HG03280 (cell line): Measurements from ENCODE around the gene ZNF217.
"Not testable (repeated sequence)": the region's sequence is repeated elsewhere in the genome, so short reads cannot be mapped to it uniquely, and the experiment has no call there.

Experiments
- ATAC-seq: cut with Tn5 transposase; IDR thresholded peaks from one replicate; pipeline ENCODE4 v1.9.1; 2021; ENCODE audit warnings: mild to moderate bottlenecking, moderate library complexity; ENCODE audit not compliant: unreplicated experiment

Gene ZNF217

DNA sequence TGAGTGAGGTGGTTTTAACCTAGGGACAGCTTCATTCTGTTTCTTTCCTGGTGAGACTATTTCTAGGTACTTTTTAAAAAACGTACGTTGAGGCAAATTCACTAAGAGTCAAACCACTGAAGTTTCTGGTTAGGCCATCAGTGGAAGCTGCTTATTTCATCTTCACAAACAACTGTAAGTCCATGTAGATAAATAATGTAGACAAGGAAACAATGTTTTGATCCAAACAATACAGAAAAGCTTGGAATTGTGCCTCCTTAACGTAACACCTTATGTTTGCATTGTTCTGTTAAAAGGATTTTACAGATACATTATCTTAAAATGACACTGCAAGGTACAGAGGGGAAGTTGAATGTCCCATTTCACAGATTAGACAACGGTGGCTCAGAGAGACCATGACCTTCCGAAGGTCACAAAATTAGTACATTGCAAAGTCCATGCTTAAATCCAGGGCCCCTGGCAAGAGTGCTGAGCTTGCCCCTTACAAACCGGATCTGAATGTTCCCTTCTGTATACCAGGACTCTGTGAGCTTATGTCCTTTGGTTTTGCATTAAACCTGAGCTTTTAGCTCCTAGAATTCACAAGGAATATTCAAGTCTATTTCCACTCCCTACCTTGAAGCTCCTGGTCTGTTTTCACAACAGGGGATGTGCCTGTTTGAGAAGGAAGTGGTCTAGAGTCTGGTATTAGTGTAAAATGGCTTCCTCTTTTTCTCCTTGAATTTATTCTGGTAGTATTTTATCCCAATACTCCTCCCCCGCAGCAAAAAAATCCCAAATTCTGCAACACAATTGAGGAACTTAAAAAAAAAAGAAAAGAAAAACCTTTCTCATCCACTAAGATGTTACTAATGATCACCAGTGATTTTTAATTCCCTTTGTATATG lies 28.9 kb upstream of the ZNF217 start:
- no peak for ATAC-seq

DNA sequence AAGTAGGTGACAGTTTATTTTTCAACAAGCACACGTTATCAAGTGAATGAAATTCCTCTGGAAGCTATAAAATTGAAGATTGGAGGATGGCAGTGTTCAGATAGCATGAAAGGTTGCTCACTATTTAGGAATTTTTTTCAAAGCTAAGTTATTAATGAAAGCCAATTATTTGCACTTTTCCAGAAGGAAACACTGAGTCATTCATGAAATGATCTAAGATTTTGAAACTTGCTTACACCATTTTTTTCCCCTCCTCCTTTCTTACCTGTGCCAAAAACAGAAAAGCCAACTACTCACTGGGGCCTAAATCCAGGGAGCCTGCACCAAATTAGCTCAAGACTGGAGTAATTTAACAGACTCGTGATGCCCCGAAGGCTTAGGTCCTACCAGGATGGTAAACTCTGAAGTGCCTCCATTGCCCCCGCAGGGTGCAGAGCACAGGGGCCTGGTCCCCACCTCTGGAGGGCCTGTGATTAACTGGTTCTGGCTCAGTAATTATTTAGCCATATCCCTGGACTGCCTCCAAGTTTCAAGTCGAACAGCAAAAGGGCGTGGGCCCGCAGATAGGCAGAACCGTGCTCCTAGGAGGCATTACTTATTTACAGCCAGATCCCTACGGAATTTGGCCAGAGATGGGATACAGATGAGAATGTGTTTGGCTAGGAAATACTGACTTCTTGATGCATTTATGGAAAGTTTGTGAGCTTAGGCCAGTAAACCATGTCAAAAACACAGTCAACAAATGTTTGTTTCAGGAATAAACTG lies 28.0 kb upstream of the ZNF217 start:
- no peak for ATAC-seq

DNA sequence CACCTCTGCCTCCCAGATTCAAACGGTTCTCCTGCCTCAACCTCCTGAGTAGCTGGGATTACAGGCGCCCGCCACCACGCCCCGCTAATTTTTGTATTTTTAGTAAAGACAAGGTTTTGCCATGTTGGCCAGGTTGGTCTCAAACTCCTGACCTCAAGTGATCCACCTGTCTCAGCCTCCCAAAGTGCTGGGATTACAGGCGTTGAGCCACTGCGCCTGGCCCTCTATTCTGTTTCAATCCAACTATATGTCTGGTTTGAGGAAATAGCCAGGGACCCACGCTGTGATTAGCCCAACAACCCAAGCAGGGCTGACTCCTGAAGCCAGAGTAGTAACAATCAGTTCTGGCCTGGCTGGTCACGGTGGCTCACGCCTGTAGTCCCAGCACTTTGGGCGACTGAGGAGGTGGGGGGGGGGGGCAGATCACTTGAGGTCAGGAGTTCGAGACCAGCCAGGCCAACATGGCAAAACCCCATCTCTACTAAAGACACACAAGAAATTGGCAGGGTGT lies 24.9 kb upstream of the ZNF217 start:
- not testable (repeated sequence) for ATAC-seq

DNA sequence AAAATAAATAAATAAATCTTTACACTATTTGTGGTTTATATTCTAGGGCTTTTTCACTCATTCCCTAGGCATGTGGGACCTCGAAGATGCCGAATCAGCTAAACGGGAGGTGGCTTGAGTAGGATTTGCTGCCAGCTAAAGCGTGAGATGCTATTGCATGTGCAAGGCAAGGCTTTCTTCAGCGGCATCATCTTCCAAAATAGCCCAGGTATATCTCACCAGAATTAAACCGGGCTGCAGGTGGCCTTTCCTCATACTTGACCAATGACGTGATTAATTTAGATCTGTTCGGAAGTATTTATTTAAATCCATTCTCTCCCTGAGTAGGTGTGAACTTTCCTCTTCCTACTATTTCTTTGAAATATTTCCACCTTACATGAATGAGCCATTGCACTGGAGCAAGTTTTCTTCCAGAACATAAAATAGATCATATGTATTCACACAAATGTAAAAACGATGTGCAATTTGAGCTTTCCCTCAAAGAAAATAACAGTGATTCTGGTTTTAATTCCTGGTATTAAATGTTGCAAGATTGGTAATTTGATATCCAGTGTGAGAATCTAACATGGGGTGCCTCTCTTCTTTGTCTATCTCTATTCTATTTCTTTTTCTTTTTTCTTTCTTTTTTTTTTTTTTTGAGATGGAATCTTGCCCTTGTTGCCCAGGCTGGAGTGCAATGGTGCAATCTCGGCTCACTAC lies 24.3 kb upstream of the ZNF217 start:
- no peak for ATAC-seq

DNA sequence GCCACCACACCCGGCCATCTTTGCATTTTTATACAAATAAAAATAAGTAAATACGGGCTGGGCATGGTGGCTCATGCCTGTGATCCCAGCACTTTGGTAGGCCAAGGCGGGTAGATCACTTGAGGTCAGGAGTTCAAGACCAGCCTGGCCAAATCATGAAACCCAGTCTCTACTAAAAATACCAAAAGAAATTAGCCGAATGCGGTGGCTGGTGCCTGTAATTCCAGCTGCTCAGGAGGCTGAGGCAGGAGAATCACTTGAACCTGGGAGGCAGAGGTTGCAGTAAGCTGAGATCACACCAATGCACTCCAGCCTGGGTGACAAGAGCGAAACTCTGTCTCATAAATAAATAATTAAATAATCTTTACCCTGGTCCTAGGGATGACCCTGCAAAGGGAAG lies 22.9 kb upstream of the ZNF217 start:
- ATAC-seq, result not testable (repeated sequence)

DNA sequence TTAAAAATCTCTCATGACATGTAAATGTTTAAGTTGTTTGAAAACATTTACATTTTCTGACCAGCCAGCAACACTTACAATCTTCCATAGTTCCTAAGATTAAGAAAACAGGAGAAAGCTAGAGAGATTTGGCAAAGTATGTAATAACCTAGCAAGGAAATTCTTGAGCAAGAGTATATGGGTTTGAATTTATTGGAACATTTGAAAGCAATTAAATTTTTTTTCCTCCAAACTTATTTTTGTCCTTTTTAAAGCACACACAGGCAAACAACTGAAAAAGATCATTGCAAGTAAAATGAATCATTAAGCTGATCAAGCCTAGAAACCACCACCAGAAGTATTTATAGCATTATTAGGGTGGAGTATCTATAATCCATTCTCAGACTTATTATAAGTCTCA lies 20.1 kb upstream of the ZNF217 start:
- ATAC-seq, result no peak

GRCh38 chr20:53612289-53612688 lies 18.6 kb upstream of the ZNF217 start:
- not testable (repeated sequence) for ATAC-seq

- no peak for ATAC-seq
Observed at GRCh38 chr20:53611449-53611894, 17.8 kb upstream of the ZNF217 start.

DNA sequence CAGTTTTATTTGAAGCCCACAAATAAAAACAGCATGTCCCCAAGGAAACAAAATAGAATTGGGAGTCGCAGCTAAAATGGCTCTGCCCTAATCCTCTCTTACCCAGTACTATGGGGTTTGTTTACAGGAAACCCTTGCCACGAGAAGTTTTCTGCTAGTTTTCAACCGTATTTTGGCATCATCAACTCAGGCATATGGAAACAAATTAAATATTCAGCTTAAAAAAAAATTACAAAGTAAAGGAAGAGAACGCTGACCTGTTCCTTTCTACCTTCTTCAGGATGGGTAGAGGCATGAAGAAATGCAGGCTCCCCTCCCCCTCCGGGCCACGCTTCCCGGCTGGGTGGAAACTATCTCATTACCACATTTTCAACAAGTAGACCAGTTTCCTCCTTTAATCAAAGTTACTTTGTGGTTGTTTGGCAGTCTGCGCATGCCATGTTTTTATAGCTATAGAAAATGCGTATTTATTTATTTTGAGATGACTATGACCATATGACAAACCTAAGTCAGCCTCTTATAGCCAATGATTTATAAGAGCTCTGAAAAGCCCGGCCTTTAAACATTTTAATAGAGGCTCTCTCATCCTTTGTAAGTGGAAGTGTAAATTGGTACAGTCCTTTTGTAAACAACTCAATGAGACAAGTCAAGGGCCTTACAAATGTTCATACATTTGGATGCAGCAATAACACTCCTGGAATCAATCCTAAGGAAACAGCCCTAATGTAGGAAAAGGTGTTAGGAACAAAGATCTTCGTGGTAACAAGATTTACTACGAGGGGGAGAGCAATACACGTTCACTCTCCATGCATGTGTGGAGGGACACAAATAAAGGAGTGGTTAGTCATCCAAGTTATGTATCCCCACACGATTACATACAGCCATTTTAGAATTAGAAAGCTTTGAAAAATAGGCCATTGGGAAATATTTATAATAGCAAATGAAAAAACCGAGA lies 16.1 kb upstream of the ZNF217 start:
- ATAC-seq, result peak; percentile 61

DNA sequence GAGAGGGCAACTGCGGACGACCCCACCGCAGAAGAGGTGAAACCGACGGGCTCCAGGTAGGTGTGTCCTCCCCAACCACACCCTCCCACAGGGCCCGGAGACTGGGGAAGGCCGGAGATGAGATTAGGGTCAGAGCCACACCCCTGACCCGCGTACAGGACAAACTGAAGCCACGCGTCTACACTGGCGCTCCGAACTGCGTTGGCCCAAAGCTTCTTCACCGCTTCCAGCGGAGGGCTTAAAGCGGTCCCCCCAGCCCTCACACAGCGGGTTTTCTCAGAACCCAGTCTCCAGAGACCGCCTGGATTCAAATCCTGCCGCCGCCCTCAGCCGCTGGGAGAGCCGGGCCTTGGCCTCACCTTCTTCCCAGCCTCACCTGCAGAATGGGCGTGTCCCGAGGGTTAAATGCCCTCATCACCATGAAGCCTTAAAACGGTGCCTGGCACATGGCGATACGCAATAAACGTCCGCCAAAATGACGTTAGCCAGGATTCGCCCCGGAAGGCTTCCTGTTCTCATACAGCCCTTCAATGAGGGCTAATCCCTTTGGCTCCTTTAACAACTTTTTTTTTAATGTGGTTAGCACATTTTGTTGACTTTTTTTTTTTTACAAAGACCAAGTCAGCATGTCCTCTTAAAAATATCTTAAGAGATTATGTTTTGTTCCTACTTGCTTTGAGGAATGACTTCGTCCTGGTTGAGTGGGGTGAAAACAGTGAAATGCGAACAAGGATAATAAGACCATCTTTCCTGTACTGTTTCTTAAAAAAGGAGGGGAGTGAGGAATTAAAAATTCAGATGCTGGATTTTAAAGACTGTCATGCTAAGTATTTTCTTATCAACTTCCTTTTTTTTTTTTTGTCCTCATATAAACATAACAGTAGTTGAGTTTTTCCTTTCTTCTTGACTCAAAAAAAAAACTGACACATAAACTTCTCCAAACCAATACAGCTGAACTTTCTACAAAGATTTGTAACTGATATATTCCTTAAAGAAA lies 15.1 kb upstream of the ZNF217 start:
- ATAC-seq, result no peak

GRCh38 chr20:53608071-53608455 lies 14.4 kb upstream of the ZNF217 start:
- no peak for ATAC-seq

DNA sequence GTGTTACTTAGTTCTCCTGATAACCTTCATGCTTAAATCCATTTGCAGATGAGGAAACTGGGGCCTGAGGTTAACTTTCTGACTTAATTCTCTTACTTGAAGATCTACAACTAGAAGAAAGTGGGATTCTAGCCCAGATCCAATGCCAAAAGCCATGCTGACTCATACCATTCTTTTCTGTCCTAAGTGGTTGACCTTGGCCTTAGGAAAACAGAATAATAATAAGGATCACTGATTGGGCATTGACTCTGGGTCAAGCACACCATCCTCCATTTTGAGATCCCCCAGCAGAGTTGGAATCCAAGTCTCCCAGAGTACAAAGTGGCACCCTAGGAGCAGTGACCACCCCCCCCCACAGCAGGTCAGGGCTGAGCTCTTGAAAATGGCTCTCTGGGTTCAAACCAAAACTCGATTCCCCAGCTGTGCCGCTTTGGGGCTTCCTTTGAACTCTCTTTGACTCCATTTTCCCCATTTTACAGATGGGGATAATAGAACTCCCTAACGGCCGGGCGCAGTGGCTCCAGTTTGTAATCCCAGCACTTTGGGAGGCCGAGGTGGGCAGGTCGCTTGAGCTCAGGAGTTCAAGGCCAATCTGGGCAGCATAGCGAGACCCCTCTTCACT lies 12.8 kb upstream of the ZNF217 start:
- ATAC-seq, result no peak

- ATAC-seq, result not testable (repeated sequence)
Observed at GRCh38 chr20:53605401-53605800, 11.8 kb upstream of the ZNF217 start.

DNA sequence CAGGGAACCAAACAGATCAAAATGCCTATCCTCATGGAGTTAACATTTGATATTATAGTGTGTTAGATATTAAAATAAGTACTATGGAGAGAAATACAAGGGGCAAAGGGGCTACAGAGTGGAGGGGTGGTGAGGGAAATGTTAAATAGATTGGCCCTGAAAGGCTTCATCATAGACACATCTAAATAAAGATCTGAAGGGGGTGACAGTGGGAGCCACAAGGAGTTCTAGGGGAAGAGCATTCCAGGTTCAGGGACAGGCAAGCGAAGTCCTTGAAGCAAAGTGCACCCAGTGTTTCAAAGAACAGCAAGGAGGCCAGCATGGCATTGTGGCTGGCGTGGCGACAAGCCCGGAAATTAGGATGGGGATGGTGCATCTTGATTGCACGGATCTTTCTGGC lies 11.2 kb upstream of the ZNF217 start:
- ATAC-seq, result not testable (repeated sequence)

DNA sequence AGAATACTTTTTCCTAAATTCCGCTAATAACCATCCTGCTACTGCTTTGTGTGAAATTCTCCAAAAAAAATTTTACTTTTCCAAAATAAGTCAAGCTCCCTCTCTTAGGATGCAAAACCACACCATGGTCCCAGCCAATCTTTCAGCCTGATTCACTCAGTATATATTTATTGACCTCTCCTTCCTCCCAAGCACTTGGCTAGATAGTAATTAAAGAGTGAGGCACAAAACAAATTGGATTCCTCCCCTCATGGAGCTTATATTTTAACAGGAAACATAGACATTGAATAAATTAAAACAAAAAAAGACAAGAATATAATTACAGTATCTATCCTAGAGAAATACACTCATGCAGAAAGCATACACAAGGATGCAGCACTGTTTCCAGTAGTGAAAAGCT lies 9.0 kb upstream of the ZNF217 start:
- no peak for ATAC-seq

DNA sequence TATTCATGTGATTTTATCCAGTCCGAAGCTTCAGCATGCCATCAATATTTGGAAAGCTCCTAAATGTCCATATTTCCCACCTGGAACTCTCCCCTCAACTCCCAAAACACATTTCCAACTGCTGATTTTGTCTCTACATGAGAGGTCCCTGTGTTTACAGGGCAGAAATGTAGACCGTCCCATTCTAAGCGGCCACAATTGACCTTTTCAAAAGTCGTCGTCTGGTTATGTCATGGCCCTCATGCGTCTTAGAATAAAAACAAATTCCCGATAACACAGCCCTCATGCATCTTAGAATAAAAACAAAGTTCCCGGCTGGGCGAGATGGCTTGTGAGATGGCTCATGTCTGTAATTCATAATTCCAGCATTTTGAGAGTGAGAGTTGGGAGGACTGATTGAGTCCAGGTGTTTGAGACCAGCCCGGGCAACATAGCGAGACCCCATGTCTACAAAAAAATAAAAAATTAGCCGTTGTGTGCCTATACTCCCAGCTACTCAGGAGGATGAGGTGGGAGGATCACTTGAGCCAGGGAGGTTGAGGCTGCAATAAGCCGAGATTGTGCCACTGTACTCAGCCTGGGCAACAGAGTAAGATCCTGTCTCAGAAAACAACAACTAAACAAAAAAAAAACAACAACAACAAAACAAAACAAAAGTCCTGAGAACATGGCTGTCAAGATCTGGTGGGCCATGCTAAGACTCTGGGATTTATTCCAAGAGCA lies 6.4 kb upstream of the ZNF217 start:
- ATAC-seq, result no peak

DNA sequence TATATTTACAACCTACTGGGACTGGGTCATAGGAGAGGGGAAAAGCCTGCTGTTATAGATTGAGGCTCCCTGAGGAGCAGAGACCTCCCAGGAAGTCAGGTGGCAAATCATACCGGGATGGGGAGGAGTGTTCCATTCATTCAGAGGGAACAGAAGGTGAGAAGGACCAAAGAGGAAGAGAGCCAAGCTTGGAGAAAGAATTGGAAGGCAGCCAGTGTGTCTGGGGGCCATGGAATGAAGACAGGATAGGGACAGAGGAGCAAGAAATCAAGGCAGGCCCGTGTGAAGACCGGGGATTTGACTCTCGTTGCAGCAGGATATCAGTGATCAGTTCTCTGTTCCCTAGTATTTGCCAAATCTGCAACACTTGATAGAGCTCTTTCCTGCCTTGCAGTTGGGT lies 5.7 kb upstream of the ZNF217 start:
- ATAC-seq, result no peak

- ATAC-seq, result no peak
Observed at GRCh38 chr20:53599044-53599362, 5.4 kb upstream of the ZNF217 start.
